Peyer's patch (tissue), 4 donors: ENCODE results near the gene CTNNA2. TPM values are rescaled to one million over a fixed set of nuclear protein-coding genes. Genes with fewer than 3 reads are reported as not detected.

Experiments used
- DNase-seq, 3 donors: peaks; one replicate each; pipeline ENCODE4 v3.0.0-alpha.2; 2017 to 2019
- H3K27ac ChIP-seq, 4 donors: fragments of 200-600 bp; sonication (generic); one replicate each; pipeline ENCODE4 v1.5.1; 2016 to 2019
- H3K27me3 ChIP-seq, 2 donors: fragments of 200-600 bp; sonication (generic); one replicate each; pipeline ENCODE4 v1.5.1; 2019
- H3K36me3 ChIP-seq, 3 donors: fragments of 200-600 bp; sonication (generic); one replicate each; pipeline ENCODE4 v1.5.1; 2016 to 2019
- H3K4me1 ChIP-seq, 4 donors: fragments of 200-600 bp; sonication (generic); one replicate each; pipeline ENCODE4 v1.5.1; 2016 to 2019
- H3K4me3 ChIP-seq, 4 donors: fragments of 200-600 bp; sonication (generic); 1 replicate in 3 of 4; 2 replicates in 1 of 4; pipeline ENCODE4 v1.5.1; 2016 to 2019; ENCODE audit warnings: mild to moderate bottlenecking in 1 of 4
- H3K9me3 ChIP-seq, 4 donors: fragments of 200-600 bp; sonication (generic); one replicate each; pipeline ENCODE4 v1.5.1; 2016 to 2019; ENCODE audit warnings: mild to moderate bottlenecking in 1 of 4
- CTCF ChIP-seq, 6 experiments: fragments of 450-650 bp in 4 of 6; fragments of 200-600 bp in 2 of 6; sonication (generic) in 1 of 6; IDR thresholded peaks; one replicate each; pipeline ENCODE4 v1.5.1; 2017 to 2019; ENCODE audit warnings: antibody characterized with exemption in 6 of 6, mild to moderate bottlenecking in 3 of 6, moderate library complexity in 1 of 6
- POLR2A ChIP-seq, 2 donors: fragments of 450-650 bp; IDR thresholded peaks; one replicate each; pipeline ENCODE4 v1.5.1; 2017; ENCODE audit warnings: antibody characterized with exemption in 2 of 2, mild to moderate bottlenecking in 2 of 2, moderate library complexity in 2 of 2
- total RNA-seq, 4 donors: library from RNA; depleted of rRNA; stranded (reverse); fragments of >200 nt; gene quantifications; one replicate each; pipeline ENCODE4 v1.1.0, GENCODE V29; 2016

Gene CTNNA2
- total RNA-seq, 4 donors from 2014 or later: 0.67 to 5.3 (median 0.88) TPM; not detected in 1

GRCh38 chr2:80634590-80634989 is 1121.7 kb downstream of the CTNNA2 start:
- no peak for DNase-seq
- TF ChIP-seq POLR2A (IDR thresholded peaks at IDR 0.05) (no peak), CTCF (IDR thresholded peaks at IDR 0.05) (no peak)
- H3K36me3 ChIP-seq: no peaks in the 10 kb centered on the region
- no peaks in the 10 kb centered on the region for H3K4me1 ChIP-seq
- no peaks in the 10 kb centered on the region for H3K9me3 ChIP-seq
- H3K27me3 ChIP-seq: no peaks in the 10 kb centered on the region
- H3K27ac ChIP-seq: no peak overlapping the region
- H3K4me3 ChIP-seq: no peak overlapping the region

GRCh38 chr2:80638783-80639182 is 1125.9 kb downstream of the CTNNA2 start:
- no peaks in the 10 kb centered on the region for H3K27me3 ChIP-seq
- no peaks in the 10 kb centered on the region for H3K36me3 ChIP-seq
- no peak overlapping the region for H3K27ac ChIP-seq
- H3K4me1 ChIP-seq: no peaks in the 10 kb centered on the region
- DNase-seq: no peak
- no peaks in the 10 kb centered on the region for H3K9me3 ChIP-seq
- no peak overlapping the region for H3K4me3 ChIP-seq
- no peak for TF ChIP-seq POLR2A (IDR thresholded peaks at IDR 0.05)
- TF ChIP-seq CTCF (IDR thresholded peaks at IDR 0.05): no peak

DNA sequence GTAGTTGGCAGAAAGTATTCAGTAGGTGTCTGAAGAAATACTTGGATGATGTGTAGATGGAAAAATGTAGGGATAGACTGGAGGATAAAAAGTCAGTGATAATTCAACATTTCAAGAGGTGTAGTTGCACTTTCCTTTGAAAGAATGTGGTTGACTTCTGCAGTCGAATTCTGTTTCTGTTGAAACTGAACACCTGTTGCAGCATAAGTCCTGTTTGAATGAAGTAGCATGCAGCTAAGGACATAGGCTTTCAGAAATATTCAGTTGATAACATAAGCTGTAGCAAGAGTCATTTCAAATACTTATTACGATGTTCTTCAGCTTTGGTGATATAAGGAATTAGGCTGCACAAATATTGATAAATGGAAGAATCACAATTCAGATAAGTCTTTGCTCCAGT is 1129.6 kb downstream of the CTNNA2 start:
- Histone ChIP-seq H3K4me3 (no peak overlapping the region), H3K9me3 (no peaks in the 10 kb centered on the region), H3K27me3 (no peaks in the 10 kb centered on the region), H3K4me1 (no peaks in the 10 kb centered on the region), H3K36me3 (no peaks in the 10 kb centered on the region), H3K27ac (no peak overlapping the region)
- TF ChIP-seq CTCF (IDR thresholded peaks at IDR 0.05) (no peak), POLR2A (IDR thresholded peaks at IDR 0.05) (no peak)
- DNase-seq: no peak

DNA sequence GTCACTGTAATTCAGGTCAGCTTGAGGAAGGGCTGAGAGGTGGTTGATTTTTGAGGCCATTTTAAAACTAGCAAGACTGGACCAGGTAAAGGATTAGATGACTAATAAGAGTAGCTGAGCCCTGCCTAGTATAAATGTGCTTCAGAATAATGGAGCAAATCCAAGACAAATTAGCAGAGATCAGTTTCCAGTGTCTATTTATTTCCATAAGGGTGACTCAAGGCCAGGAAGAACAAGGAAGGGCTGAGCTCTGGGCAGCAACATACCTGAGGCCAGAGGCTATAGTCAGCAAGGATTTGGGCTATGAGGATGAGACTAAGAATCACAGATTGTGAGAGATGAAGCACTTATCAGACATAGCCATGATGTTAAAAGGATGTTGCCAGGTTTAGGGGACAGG is 1130.7 kb downstream of the CTNNA2 start:
- H3K27ac ChIP-seq: no peak overlapping the region
- H3K4me3 ChIP-seq: no peak overlapping the region
- TF ChIP-seq CTCF (IDR thresholded peaks at IDR 0.05) (no peak), POLR2A (IDR thresholded peaks at IDR 0.05) (no peak)
- no peaks in the 10 kb centered on the region for H3K9me3 ChIP-seq
- no peaks in the 10 kb centered on the region for H3K36me3 ChIP-seq
- H3K4me1 ChIP-seq: no peaks in the 10 kb centered on the region
- H3K27me3 ChIP-seq: no peaks in the 10 kb centered on the region
- DNase-seq: no peak

DNA sequence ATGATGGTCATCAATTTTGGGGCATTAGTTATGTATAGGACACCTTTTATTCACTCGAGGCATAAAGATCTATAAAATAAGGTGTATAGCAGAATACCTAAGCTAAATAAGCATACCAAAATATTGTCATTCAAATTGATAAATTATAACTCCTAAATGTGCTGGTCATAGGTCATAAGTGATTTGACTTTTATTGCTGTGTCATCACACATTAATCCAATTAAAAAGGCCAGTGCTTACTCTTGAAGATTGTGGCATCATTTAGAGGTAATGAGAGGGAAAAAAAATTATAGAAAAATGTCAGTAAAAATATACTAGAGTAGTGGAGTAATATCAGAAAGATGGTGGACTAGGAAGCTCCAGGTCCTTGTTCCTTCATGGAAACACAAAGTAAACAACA is 1138.6 kb downstream of the CTNNA2 start:
- H3K4me3 ChIP-seq: no peak overlapping the region
- H3K27me3 ChIP-seq: no peaks in the 10 kb centered on the region
- no peaks in the 10 kb centered on the region for H3K36me3 ChIP-seq
- H3K27ac ChIP-seq: no peak overlapping the region
- no peak for DNase-seq
- H3K9me3 ChIP-seq: no peaks in the 10 kb centered on the region
- TF ChIP-seq POLR2A (IDR thresholded peaks at IDR 0.05): no peak
- no peak for TF ChIP-seq CTCF (IDR thresholded peaks at IDR 0.05)
- no peaks in the 10 kb centered on the region for H3K4me1 ChIP-seq

- no peak for TF ChIP-seq CTCF (IDR thresholded peaks at IDR 0.05)
- TF ChIP-seq POLR2A (IDR thresholded peaks at IDR 0.05): no peak
- no peak for DNase-seq
- no peaks in the 10 kb centered on the region for H3K4me1 ChIP-seq
- H3K27me3 ChIP-seq: no peaks in the 10 kb centered on the region
- H3K9me3 ChIP-seq: no peaks in the 10 kb centered on the region
- H3K36me3 ChIP-seq: no peaks in the 10 kb centered on the region
- no peak overlapping the region for H3K27ac ChIP-seq
- no peak overlapping the region for H3K4me3 ChIP-seq
Observed at GRCh38 chr2:80655265-80655664, 1142.4 kb downstream of the CTNNA2 start.
